Activated B cell treated with CpG ODN at 0.5 μM for 24 hours (primary cell): ENCODE measurements around the gene ARHGEF4. TPM values are rescaled to one million over a fixed set of nuclear protein-coding genes. Genes with fewer than 3 reads are reported as not detected.

Experiments
- ATAC-seq: fragments of 200-7000 bp; cut with Tn5 transposase; one replicate; pipeline ENCODE4 v1.10.0; 2021; ENCODE audit warnings: low read depth, mild to moderate bottlenecking, moderate library complexity
- CTCF ChIA-PET: fragments of 350-600 bp; sonication (Branson Sonifier 250); formaldehyde crosslinking; loops from one replicate; lab custom pipeline; 2021; ENCODE audit warnings: antibody characterized with exemption; lab: Charles Lee
- POLR2A ChIA-PET: fragments of 350-600 bp; sonication (Branson Sonifier 250); formaldehyde crosslinking; loops from one replicate; lab custom pipeline; 2021; ENCODE audit warnings: antibody characterized with exemption; lab: Charles Lee
- DNase-seq: peaks from one replicate; pipeline ENCODE4 v3.0.0; 2022
- H3K27ac Mint-ChIP-seq: one replicate; pipeline ENCODE4 v1.8.0; 2020; ENCODE audit warnings: mixed read lengths
- H3K27me3 Mint-ChIP-seq: one replicate; pipeline ENCODE4 v1.8.0; 2021; ENCODE audit warnings: mixed read lengths
- H3K36me3 Mint-ChIP-seq: one replicate; pipeline ENCODE4 v1.8.0; 2021; ENCODE audit warnings: low read depth, mixed read lengths
- H3K4me1 Mint-ChIP-seq: one replicate; pipeline ENCODE4 v1.8.0; 2021; ENCODE audit warnings: mixed read lengths
- H3K4me3 Mint-ChIP-seq: one replicate; pipeline ENCODE4 v1.8.0; 2020; ENCODE audit warnings: mild to moderate bottlenecking, mixed read lengths
- H3K9me3 Mint-ChIP-seq: one replicate; pipeline ENCODE4 v1.8.0; 2020; ENCODE audit warnings: mixed read lengths
- intact Hi-C: fragments of 100-400 bp; cut with micrococcal nuclease; formaldehyde crosslinking; loops from one replicate; pipeline ENCODE4 v1.15.1; 2024
- total RNA-seq: library from RNA; stranded (reverse); gene quantifications from 2 replicates; pipeline ENCODE4 v1.2.3, GENCODE V29; 2022
- TF ChIP-seq, protein P1 (sequence below): fragments of 200-600 bp; IDR thresholded peaks from one replicate; pipeline ENCODE4 v1.8.0; 2022; ENCODE audit warnings: antibody characterized with exemption, mild to moderate bottlenecking

Gene ARHGEF4
- total RNA-seq, 1 donor from 2014 or later = 0.29 TPM

DNA sequence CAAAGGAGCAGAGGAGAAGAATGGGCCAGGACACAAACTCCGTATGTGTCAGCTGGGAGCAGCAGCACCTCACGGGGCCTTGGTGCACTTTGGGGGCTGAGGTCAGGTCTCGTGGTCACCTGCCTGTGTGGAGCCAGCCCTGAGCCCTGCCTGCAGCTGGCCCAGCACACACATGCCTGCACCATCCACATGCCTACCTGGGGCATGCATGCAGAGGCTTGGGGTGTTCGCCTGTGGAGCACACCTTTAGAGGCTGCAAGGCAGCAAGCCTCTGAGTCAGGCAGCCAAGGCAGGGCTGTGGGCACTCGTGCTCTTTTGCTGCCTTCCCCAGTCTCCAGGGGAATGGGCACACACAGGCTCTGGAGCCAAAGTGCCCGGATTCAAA is 36.0 kb downstream of the ARHGEF4 start:
- Mint-ChIP-seq H3K27ac (no peak overlapping the region), H3K27me3 (peaks cover 4% of the 10 kb centered on the region), H3K9me3 (no peaks in the 10 kb centered on the region), H3K4me1 (peaks cover 6% of the 10 kb centered on the region), H3K4me3 (no peak overlapping the region), H3K36me3 (no peaks in the 10 kb centered on the region)
- CTCF ChIA-PET = interaction anchor here (0.7 to 7.7 kb wide), 5 partner anchors 36 to 100 kb away, joined by 3 to 132 read pairs (median 4); partner anchors contain the start of gene ARHGEF4
- DNase-seq = no peak
- POLR2A ChIA-PET = interaction anchor here (0.7 to 2.5 kb wide), 2 partner anchors 75 to 81 kb away, joined by 3 to 17 read pairs; no protein-coding TSS in a partner anchor
- intact Hi-C loops = loop anchor here (1.0 kb wide), 3 partner anchors 48 to 74 kb away; no protein-coding TSS in a partner anchor
- ATAC-seq = no peak
- TF ChIP-seq, protein P1, sequence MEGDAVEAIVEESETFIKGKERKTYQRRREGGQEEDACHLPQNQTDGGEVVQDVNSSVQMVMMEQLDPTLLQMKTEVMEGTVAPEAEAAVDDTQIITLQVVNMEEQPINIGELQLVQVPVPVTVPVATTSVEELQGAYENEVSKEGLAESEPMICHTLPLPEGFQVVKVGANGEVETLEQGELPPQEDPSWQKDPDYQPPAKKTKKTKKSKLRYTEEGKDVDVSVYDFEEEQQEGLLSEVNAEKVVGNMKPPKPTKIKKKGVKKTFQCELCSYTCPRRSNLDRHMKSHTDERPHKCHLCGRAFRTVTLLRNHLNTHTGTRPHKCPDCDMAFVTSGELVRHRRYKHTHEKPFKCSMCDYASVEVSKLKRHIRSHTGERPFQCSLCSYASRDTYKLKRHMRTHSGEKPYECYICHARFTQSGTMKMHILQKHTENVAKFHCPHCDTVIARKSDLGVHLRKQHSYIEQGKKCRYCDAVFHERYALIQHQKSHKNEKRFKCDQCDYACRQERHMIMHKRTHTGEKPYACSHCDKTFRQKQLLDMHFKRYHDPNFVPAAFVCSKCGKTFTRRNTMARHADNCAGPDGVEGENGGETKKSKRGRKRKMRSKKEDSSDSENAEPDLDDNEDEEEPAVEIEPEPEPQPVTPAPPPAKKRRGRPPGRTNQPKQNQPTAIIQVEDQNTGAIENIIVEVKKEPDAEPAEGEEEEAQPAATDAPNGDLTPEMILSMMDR = no peak

DNA sequence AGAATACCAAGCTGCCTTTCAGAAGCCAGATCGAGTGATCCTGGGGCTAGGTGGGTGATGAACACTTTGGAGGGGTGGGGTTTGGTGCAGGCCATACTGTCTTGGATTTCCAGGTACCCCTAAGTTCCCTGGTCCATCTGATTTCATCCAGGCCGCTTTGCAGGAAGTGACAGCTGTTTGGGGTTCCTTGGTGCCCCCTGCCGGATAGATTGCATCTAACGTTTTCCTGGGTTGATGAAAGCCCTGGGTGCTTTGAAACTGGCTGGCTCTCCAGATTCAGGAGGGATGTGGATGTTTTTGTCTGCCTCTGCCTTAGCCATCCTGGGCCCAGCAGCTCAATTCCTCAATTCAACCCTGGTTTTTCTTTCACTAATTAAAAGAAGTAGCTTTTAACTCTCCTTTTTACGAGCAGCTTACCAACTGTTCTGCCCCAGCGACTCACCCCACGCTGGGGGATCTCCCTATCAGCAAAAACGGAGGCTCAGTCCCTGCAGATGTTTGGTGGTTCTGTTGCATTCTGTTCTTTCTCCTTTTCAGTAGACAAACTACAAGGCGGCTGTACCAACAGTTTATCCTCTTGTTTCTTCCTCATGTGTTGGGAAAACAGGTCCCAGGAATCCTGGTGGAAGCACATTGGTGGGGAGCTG is 37.1 kb downstream of the ARHGEF4 start:
- H3K27me3 Mint-ChIP-seq = peaks cover 4% of the 10 kb centered on the region
- CTCF ChIA-PET = interaction anchor here (0.6 to 7.7 kb wide), 10 partner anchors 8 to 465 kb away, joined by 3 to 132 read pairs (median 3); no protein-coding TSS in a partner anchor
- H3K36me3 Mint-ChIP-seq = no peaks in the 10 kb centered on the region

DNA sequence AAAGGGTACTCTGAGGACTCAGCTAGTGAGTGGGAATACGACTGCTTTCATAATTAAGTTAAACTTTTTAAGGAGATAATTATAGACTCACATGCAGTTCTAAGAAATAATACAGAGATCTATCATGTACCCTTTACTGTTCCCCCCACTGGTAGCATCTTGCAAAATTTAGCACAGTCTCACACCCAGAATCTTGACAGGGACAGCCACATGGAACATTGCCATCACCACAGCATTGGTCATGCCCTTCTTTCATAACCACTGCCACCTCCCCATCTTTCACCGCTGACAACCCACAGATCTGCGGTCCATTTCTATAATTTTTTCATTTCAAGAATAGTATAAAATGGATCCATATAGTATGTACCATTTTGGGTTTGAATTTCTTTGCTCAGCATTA is 37.8 kb downstream of the ARHGEF4 start:
- H3K9me3 Mint-ChIP-seq = no peaks in the 10 kb centered on the region
- no peaks in the 10 kb centered on the region for H3K36me3 Mint-ChIP-seq
- no peak overlapping the region for H3K27ac Mint-ChIP-seq
- ChIA-PET POLR2A (interaction anchor here (2.5 kb wide), 1 partner anchor 77 kb away, joined by 17 read pairs; no protein-coding TSS in a partner anchor), CTCF (interaction anchor here (1.0 to 7.7 kb wide), 2 partner anchors 46 to 76 kb away, joined by 4 to 132 read pairs; no protein-coding TSS in a partner anchor)
- no peaks in the 10 kb centered on the region for H3K27me3 Mint-ChIP-seq
- TF ChIP-seq, protein P1 = no peak
- ATAC-seq (no peak), DNase-seq (no peak)
- intact Hi-C loops = no loop called here
- no peak overlapping the region for H3K4me3 Mint-ChIP-seq
- H3K4me1 Mint-ChIP-seq = peaks cover 6% of the 10 kb centered on the region

More for the DNA sequence above, 37.1 kb downstream of the ARHGEF4 start:
- TF ChIP-seq, protein P1 = no peak
- H3K4me3 Mint-ChIP-seq = peak overlapping the region; percentile 21
- intact Hi-C loops = loop anchor here (1.0 kb wide), 3 partner anchors 46 to 76 kb away; no protein-coding TSS in a partner anchor
- ATAC-seq = peak; percentile 86
- H3K9me3 Mint-ChIP-seq = no peaks in the 10 kb centered on the region
- H3K27ac Mint-ChIP-seq = no peak overlapping the region
- POLR2A ChIA-PET = interaction anchor here (2.5 kb wide), 1 partner anchor 76 kb away, joined by 17 read pairs; no protein-coding TSS in a partner anchor
- peak; percentile 43 for DNase-seq
- peaks cover 6% of the 10 kb centered on the region for H3K4me1 Mint-ChIP-seq

DNA sequence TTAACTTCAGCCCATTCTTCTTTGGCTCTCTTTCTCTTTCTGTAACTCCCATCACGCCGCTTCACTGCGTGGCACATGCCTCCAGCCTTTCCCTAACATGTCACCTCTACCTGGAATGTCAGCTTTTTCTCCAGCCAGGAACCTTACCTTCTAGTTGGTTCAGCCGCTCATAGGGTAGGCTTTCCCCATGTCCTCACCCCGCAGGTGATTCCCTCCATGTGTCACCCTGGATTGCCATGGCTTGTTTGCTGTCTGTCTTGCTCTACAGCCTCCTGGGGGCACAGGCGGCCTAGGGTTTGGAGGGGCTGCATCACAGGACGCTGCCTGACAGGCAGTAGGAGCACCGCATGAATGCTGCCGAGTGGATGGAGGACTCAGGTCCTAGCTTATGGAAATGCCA is 39.2 kb downstream of the ARHGEF4 start:
- ChIA-PET CTCF (interaction anchor here (7.7 kb wide), 1 partner anchor 78 kb away, joined by 132 read pairs; no protein-coding TSS in a partner anchor), POLR2A (no interaction called here)
- no peak for ATAC-seq
- Mint-ChIP-seq H3K4me1 (peaks cover 6% of the 10 kb centered on the region), H3K27me3 (no peaks in the 10 kb centered on the region), H3K27ac (no peak overlapping the region), H3K9me3 (no peaks in the 10 kb centered on the region), H3K36me3 (no peaks in the 10 kb centered on the region), H3K4me3 (no peak overlapping the region)
- TF ChIP-seq, protein P1 = no peak
- intact Hi-C loops = no loop called here
- DNase-seq = no peak

DNA sequence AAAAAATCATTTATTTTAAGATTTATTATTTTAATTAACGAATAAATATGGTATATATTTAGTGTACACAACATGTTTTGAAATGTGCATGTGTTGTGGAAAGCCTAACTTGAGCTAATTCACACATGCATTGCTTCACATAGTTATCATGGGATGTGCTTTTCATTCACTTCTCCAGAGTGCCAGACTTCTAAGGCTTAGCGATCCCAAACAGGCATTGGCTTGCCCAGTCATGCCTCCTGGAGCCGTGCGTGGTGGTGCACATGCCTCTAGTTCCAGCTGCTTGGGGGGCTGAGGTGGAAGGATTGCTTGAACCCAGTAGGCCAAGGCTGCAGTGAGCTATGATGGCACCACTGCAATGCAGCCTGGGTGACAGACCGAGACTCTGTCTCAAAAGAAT is 40.5 kb downstream of the ARHGEF4 start:
- Mint-ChIP-seq H3K27me3 (no peaks in the 10 kb centered on the region), H3K27ac (no peak overlapping the region), H3K36me3 (no peaks in the 10 kb centered on the region), H3K9me3 (no peaks in the 10 kb centered on the region), H3K4me3 (no peak overlapping the region), H3K4me1 (peaks cover 6% of the 10 kb centered on the region)
- no peak for ATAC-seq
- CTCF ChIA-PET = interaction anchor here (7.7 kb wide), 1 partner anchor 79 kb away, joined by 132 read pairs; no protein-coding TSS in a partner anchor
- POLR2A ChIA-PET = no interaction called here
- intact Hi-C loops = no loop called here
- DNase-seq = no peak
- TF ChIP-seq, protein P1 = no peak
